Activated gamma-delta T cell treated with anti-CD3 and anti-CD28 coated beads, Interleukin-2, amount 50 U/mL, for 16 hours (primary cell): ENCODE results near the gene DOK5.

Experiments
- DNase-seq: peaks from one replicate; pipeline ENCODE4 v3.0.0-alpha.2; 2020; ENCODE audit warnings: low read depth

DOK5 gene

GRCh38 chr20:54559890-54560289 is 84.5 kb downstream of the DOK5 start:
- DNase-seq, result no peak

- DNase-seq, result no peak
Observed at GRCh38 chr20:54560357-54560756, 85.0 kb downstream of the DOK5 start.

- DNase-seq, result no peak
Observed at GRCh38 chr20:54565255-54565654, 89.9 kb downstream of the DOK5 start.

GRCh38 chr20:54566031-54566688 is 90.8 kb downstream of the DOK5 start:
- DNase-seq, result no peak

GRCh38 chr20:54570561-54570960 is 95.2 kb downstream of the DOK5 start:
- no peak for DNase-seq

- DNase-seq, result no peak
Observed at GRCh38 chr20:54572665-54573435, 97.5 kb downstream of the DOK5 start.

GRCh38 chr20:54573838-54574237 is 98.4 kb downstream of the DOK5 start:
- no peak for DNase-seq

GRCh38 chr20:54576518-54576917 is 101.1 kb downstream of the DOK5 start:
- DNase-seq, result no peak

- DNase-seq, result no peak
Observed at GRCh38 chr20:54577637-54578036, 102.2 kb downstream of the DOK5 start.

GRCh38 chr20:54585217-54585616 is 109.8 kb downstream of the DOK5 start:
- DNase-seq, result no peak

GRCh38 chr20:54587408-54587807 is 112.0 kb downstream of the DOK5 start:
- DNase-seq, result no peak

GRCh38 chr20:54589402-54590030 is 114.1 kb downstream of the DOK5 start:
- no peak for DNase-seq

GRCh38 chr20:54590856-54591255 is 115.5 kb downstream of the DOK5 start:
- DNase-seq, result no peak

- DNase-seq, result no peak
Observed at GRCh38 chr20:54596651-54597050, 121.3 kb downstream of the DOK5 start.

GRCh38 chr20:54598352-54598751 is 123.0 kb downstream of the DOK5 start:
- DNase-seq, result no peak

- DNase-seq, result no peak
Observed at GRCh38 chr20:54600634-54601033, 125.2 kb downstream of the DOK5 start.

- no peak for DNase-seq
Observed at GRCh38 chr20:54601831-54602515, 126.6 kb downstream of the DOK5 start.

- no peak for DNase-seq
Observed at GRCh38 chr20:54605319-54605718, 129.9 kb downstream of the DOK5 start.

- DNase-seq, result no peak
Observed at GRCh38 chr20:54606380-54606779, 131.0 kb downstream of the DOK5 start.

GRCh38 chr20:54608039-54608745 is 132.8 kb downstream of the DOK5 start:
- no peak for DNase-seq

GRCh38 chr20:54608943-54609342 is 133.6 kb downstream of the DOK5 start:
- DNase-seq, result no peak
